K562 (cell line): ENCODE results near the gene NR1H2. TPM values are rescaled to one million over a fixed set of nuclear protein-coding genes. Genes with fewer than 3 reads are reported as not detected.
A peak's percentile ranks its signal among the peaks of the same experiment; 100 is the strongest.

Experiments used
- ARNT ChIP-seq, 2 experiments: fragments of 450-650 bp; IDR thresholded peaks; 2 replicates each; pipeline ENCODE4 v1.6.1; 2016; ENCODE audit warnings: mild to moderate bottlenecking in 1 of 2
- BCOR ChIP-seq: fragments of 450-650 bp; IDR thresholded peaks from 2 replicates; pipeline ENCODE4 v1.6.1; 2016
- DDX20 ChIP-seq: fragments of 450-650 bp; IDR thresholded peaks from 2 replicates; pipeline ENCODE4 v1.6.1; 2016; ENCODE audit warnings: missing genetic modification characterization, low read depth, mild to moderate bottlenecking, missing compliant biosample characterization, moderate library complexity
- MEF2D ChIP-seq: conservative IDR thresholded peaks from 2 replicates; pipeline ENCODE4 v1.6.1; 2016; ENCODE audit warnings: low read depth, missing genetic modification characterization, missing compliant biosample characterization
- NELFE ChIP-seq: IDR thresholded peaks from 2 replicates; pipeline ENCODE4 v1.6.1; 2011; ENCODE audit warnings: mild to moderate bottlenecking; ENCODE audit not compliant: insufficient read depth, insufficient read length
- NR2C1 ChIP-seq, 2 experiments: fragments of 450-650 bp; IDR thresholded peaks; 2 replicates each; pipeline ENCODE4 v1.6.1; 2017; ENCODE audit warnings: mild to moderate bottlenecking in 2 of 2, antibody characterized with exemption in 1 of 2, inconsistent platforms in 1 of 2, missing compliant biosample characterization in 1 of 2, missing genetic modification characterization in 1 of 2
- POLR2G ChIP-seq: fragments of 200-400 bp; formaldehyde crosslinking; IDR thresholded peaks from 2 replicates; pipeline ENCODE4 v1.6.1; 2017; ENCODE audit warnings: low read depth, mild to moderate bottlenecking, antibody characterized with exemption, low read length, moderate library complexity
- PTBP1 ChIP-seq: fragments of 200-400 bp; formaldehyde crosslinking; IDR thresholded peaks from 2 replicates; pipeline ENCODE4 v1.6.1; 2017; ENCODE audit warnings: low read depth, low read length
- RBBP5 ChIP-seq: fragments of 200-600 bp; sonication (generic); IDR thresholded peaks from 2 replicates; pipeline ENCODE4 v1.6.1; 2012; ENCODE audit warnings: borderline replicate concordance, mild to moderate bottlenecking, low read length, control low read depth, inconsistent platforms; ENCODE audit not compliant: insufficient read depth, poor library complexity, severe bottlenecking
- SMAD3 ChIP-seq: fragments of 450-650 bp; formaldehyde crosslinking; conservative IDR thresholded peaks from 2 replicates; pipeline ENCODE4 v1.4.0; 2020; ENCODE audit warnings: mild to moderate bottlenecking
- XRCC3 ChIP-seq: fragments of 450-650 bp; IDR thresholded peaks from 2 replicates; pipeline ENCODE4 v1.6.1; 2017; ENCODE audit warnings: mild to moderate bottlenecking, moderate library complexity
- ZC3H11A ChIP-seq: IDR thresholded peaks from 2 replicates; pipeline ENCODE4 v1.6.1; 2012; ENCODE audit warnings: low read depth, low read length, improper control_type of control experiment
- ZNF184 ChIP-seq: sonication (generic); formaldehyde crosslinking; IDR thresholded peaks from 2 replicates; pipeline ENCODE4 v1.5.0; 2020; ENCODE audit warnings: missing genetic modification reagents
- ZNF507 ChIP-seq: conservative IDR thresholded peaks from 2 replicates; pipeline ENCODE4 v1.6.1; 2017; ENCODE audit warnings: missing genetic modification characterization, missing compliant biosample characterization
- ZNF695 ChIP-seq: fragments of 450-650 bp; formaldehyde crosslinking; IDR thresholded peaks from 2 replicates; pipeline ENCODE4 v1.4.0; 2020; ENCODE audit warnings: mild to moderate bottlenecking, moderate library complexity
- polyA plus RNA-seq, 8 experiments: library from polyadenylated mRNA; depleted of rRNA in 4 of 8; stranded (reverse) in 5 of 8; unstranded in 3 of 8; fragments of >200 nt; fragmentation: Nextera tagmentation in 2 of 8; fragmentation: Illumina TruSeq in 1 of 8; extraction: Ambion mirVana in 2 of 8; extraction: Trizol in 1 of 8; gene quantifications; 2 replicates each; pipeline versions ENCODE4 v1.2.1 to v1.2.3, GENCODE V29; 2011 to 2014; ENCODE audit warnings: inconsistent platforms in 1 of 8, missing spikeins in 1 of 8
- total RNA-seq, 7 experiments: library from RNA; depleted of rRNA in 6 of 7; stranded (reverse); fragments of >200 nt in 6 of 7; fragmentation: Illumina TruSeq in 2 of 7; extraction: Trizol in 2 of 7; gene quantifications; 2 replicates each; pipeline versions ENCODE4 v1.2.1 to v1.2.3, GENCODE V29; 2011 to 2021; ENCODE audit warnings: low replicate concordance in 1 of 7
- TF ChIP-seq, protein P1 (sequence below): sonication (generic); formaldehyde crosslinking; IDR thresholded peaks from 2 replicates; pipeline ENCODE4 v1.8.0; 2023; ENCODE audit warnings: missing genetic modification reagents, mild to moderate bottlenecking, borderline replicate concordance
- TF ChIP-seq, protein P2 (sequence below): fragments of 250-450 bp; sonication (Bioruptor Pico); IDR thresholded peaks from 2 replicates; pipeline ENCODE4 v1.5.0; 2021; ENCODE audit warnings: mild to moderate bottlenecking, moderate library complexity
- TF ChIP-seq, protein P3 (sequence below): sonication (generic); formaldehyde crosslinking; IDR thresholded peaks from 2 replicates; pipeline ENCODE4 v1.9.0; 2022; ENCODE audit warnings: mild to moderate bottlenecking, missing genetic modification reagents

The NR1H2 gene
- total and polyA plus RNA-seq, 9 of the 15 experiments (the other 6 are each of a cell fraction or from before 2014, with no cell fraction given) = 0.11 to 73.8 (median 24.0) TPM

DNA sequence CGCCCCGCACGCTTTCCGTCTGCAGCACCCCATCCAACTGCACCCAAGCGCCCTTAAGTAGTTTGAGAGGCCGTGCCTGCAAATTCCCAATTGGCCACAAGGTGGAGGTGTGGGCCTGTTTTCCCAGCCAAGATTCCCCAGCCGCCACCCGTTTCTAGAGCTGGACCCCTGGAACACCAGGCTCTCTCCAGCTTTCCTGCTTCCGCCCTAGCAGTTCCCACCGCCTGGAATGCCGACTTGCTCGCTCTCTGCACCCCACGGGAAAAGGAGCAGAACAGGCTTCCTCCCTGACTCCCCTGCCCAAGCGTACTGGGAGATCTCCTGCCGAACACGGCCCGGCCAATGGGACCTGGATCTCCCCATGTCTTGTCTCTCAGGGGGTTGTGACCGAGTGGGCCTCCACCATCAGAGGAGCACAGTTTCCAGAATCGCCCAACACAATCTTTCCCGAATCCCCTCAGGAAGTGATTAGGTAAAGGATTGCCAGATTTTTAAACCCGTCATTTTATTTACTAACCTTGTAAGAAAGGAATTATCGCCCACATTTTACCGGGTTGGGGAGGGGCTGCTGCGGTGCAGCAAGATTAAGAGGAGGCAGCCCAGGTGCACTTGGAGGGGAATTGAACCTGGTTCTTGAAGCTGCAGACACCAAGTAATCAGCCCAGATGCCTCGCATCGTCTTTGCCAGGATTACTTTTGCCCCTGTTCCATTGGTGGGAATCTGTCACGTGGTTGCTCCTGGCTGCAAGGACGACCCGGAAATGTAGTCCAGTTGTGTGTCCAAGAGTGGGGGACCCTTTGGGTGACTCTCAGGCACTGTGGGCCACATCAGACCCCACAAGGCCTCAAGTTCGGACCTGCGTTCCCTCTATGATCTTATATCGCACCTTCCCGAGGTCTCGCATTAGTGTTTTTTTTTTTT lies 7.3 kb upstream of the NR1H2 start (continued):
- TF ChIP-seq, protein P1, sequence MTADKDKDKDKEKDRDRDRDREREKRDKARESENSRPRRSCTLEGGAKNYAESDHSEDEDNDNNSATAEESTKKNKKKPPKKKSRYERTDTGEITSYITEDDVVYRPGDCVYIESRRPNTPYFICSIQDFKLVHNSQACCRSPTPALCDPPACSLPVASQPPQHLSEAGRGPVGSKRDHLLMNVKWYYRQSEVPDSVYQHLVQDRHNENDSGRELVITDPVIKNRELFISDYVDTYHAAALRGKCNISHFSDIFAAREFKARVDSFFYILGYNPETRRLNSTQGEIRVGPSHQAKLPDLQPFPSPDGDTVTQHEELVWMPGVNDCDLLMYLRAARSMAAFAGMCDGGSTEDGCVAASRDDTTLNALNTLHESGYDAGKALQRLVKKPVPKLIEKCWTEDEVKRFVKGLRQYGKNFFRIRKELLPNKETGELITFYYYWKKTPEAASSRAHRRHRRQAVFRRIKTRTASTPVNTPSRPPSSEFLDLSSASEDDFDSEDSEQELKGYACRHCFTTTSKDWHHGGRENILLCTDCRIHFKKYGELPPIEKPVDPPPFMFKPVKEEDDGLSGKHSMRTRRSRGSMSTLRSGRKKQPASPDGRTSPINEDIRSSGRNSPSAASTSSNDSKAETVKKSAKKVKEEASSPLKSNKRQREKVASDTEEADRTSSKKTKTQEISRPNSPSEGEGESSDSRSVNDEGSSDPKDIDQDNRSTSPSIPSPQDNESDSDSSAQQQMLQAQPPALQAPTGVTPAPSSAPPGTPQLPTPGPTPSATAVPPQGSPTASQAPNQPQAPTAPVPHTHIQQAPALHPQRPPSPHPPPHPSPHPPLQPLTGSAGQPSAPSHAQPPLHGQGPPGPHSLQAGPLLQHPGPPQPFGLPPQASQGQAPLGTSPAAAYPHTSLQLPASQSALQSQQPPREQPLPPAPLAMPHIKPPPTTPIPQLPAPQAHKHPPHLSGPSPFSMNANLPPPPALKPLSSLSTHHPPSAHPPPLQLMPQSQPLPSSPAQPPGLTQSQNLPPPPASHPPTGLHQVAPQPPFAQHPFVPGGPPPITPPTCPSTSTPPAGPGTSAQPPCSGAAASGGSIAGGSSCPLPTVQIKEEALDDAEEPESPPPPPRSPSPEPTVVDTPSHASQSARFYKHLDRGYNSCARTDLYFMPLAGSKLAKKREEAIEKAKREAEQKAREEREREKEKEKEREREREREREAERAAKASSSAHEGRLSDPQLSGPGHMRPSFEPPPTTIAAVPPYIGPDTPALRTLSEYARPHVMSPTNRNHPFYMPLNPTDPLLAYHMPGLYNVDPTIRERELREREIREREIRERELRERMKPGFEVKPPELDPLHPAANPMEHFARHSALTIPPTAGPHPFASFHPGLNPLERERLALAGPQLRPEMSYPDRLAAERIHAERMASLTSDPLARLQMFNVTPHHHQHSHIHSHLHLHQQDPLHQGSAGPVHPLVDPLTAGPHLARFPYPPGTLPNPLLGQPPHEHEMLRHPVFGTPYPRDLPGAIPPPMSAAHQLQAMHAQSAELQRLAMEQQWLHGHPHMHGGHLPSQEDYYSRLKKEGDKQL (CRISPR knock-in tag) = no peak
- no peak for TF ChIP-seq NELFE
- no peak for TF ChIP-seq PTBP1
- TF ChIP-seq DDX20 = no peak
- TF ChIP-seq SMAD3 = no peak
- TF ChIP-seq ARNT (IDR thresholded peaks at IDR 0.05) = no peak
- TF ChIP-seq MEF2D (tag) = no peak
- TF ChIP-seq, protein P2, sequence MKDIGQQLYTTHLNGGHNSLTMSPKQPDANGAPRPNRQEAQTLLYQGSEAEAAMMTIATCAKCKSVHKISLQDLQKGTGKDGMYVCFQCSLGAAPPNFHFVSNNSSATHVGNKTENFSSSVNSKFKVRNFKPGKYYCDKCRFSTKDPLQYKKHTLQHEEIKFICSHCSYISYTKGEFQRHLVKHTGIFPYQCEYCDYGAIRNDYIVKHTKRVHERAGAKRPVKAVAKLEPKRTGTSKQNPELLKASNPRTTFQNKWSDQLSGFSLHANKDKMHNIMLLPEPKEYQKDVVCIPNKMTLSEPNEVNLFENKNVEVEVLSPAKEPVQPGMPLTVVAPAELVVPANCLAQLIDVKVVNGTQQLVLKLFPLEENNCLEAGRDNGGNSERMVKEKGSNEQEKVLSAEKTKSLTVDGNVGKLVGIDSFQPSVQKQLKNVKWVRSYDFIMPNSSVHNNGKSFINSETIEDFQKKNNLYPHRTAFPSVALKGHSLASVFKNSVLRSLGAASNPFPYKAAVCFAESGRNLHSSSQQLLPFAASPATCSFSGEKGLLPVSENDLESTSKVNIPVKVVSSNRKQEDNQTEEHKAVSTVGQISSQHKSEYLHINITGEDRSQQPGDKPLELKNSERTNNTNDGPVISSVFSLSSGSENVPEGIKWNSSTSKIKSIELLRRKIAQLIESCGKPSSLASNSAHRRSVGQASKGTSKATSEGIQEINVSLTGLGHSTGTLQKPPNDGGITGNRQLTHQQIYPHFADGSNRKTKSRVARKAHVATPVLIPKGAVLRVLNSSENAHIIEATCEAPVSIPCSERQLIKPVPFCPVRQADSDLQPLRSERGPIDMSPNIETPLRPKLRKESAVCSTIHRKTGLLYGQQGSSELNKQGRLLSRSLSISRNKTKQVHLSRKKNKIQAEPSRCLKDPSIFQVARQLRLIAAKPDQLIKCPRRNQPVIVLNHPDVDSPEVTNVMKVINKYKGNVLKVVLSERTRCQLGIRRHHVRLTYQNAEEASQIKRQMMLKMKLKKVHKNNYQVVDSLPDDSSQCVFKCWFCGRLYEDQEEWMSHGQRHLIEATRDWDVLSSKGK (CRISPR knock-in tag) = no peak
- no peak for TF ChIP-seq ZNF184
- no peak for TF ChIP-seq ZNF507 (tag)
- peak; percentile 46; the same call in 1 of the 2 replicates for TF ChIP-seq NR2C1 (IDR thresholded peaks at IDR 0.05)
- no peak for TF ChIP-seq NR2C1 (tag; IDR thresholded peaks at IDR 0.05)
- TF ChIP-seq XRCC3 = no peak
- peak; percentile 39 for TF ChIP-seq RBBP5
- TF ChIP-seq, protein P3, sequence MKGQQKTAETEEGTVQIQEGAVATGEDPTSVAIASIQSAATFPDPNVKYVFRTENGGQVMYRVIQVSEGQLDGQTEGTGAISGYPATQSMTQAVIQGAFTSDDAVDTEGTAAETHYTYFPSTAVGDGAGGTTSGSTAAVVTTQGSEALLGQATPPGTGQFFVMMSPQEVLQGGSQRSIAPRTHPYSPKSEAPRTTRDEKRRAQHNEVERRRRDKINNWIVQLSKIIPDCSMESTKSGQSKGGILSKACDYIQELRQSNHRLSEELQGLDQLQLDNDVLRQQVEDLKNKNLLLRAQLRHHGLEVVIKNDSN (CRISPR knock-in tag) = peak; percentile 94
- TF ChIP-seq BCOR = no peak
- TF ChIP-seq ZNF695 = no peak
- 0 out of 2 replicates have a peak, but pooled peaks have one; percentile 41 for TF ChIP-seq POLR2G
- no peak for TF ChIP-seq ZC3H11A
